H1 (cell line): Measurements from ENCODE around the gene ERGIC3. TPM values are rescaled to one million over a fixed set of nuclear protein-coding genes. Genes with fewer than 3 reads are reported as not detected.

ENCODE experiments used
- CTCF ChIA-PET: fragments of 300-600 bp; sonication (Branson Sonifier 250); formaldehyde crosslinking; loops from one replicate; lab custom pipeline; 2021; ENCODE audit not compliant: partially characterized antibody; lab: Charles Lee
- POLR2A ChIA-PET: fragments of 300-600 bp; sonication (Branson Sonifier 250); formaldehyde crosslinking; loops from one replicate; lab custom pipeline; 2021; ENCODE audit warnings: inconsistent platforms; ENCODE audit not compliant: partially characterized antibody; lab: Charles Lee
- DNase-seq, 2 experiments: peaks; one replicate each; pipeline versions ENCODE4 v3.0.0 to v3.0.0-alpha.2; 2010 to 2022; ENCODE audit warnings: low spot score in 2 of 2, low read depth in 1 of 2, mixed read lengths in 1 of 2
- FAIRE-seq: peaks from 2 replicates; lab custom pipeline; 2011; peaks lifted over from hg19 to GRCh38; lab: Jason Lieb, UNC
- H2AFZ ChIP-seq: 2 replicates; pipeline ENCODE4 v1.8.1; 2012; ENCODE audit warnings: low read length, inconsistent platforms
- H2AK5ac ChIP-seq: 2 replicates; pipeline ENCODE4 v1.6.1; 2013; ENCODE audit warnings: low read depth, low read length
- H2BK120ac ChIP-seq: replicated peaks from 2 replicates; pipeline ENCODE3; 2013; ENCODE audit warnings: low read depth, low read length, inconsistent platforms
- H2BK12ac ChIP-seq: 2 replicates; pipeline ENCODE4 v1.6.1; 2013; ENCODE audit warnings: low read depth, low read length
- H2BK15ac ChIP-seq: 2 replicates; pipeline ENCODE4 v1.6.1; 2013; ENCODE audit warnings: low read length
- H2BK20ac ChIP-seq: 2 replicates; pipeline ENCODE4 v1.6.1; 2013; ENCODE audit warnings: low read length
- H2BK5ac ChIP-seq: 2 replicates; pipeline ENCODE4 v1.6.1; 2013; ENCODE audit warnings: low read depth, low read length
- H3K14ac ChIP-seq: 2 replicates; pipeline ENCODE4 v1.6.1; 2013; ENCODE audit warnings: inconsistent platforms; ENCODE audit not compliant: insufficient read length
- H3K18ac ChIP-seq: 2 replicates; pipeline ENCODE4 v1.6.1; 2013; ENCODE audit warnings: low read length; ENCODE audit errors: extremely low read depth
- H3K23ac ChIP-seq: 2 replicates; pipeline ENCODE4 v1.6.1; 2013; ENCODE audit warnings: inconsistent platforms; ENCODE audit not compliant: insufficient read length
- H3K23me2 ChIP-seq: 2 replicates; pipeline ENCODE4 v1.6.1; 2013; ENCODE audit warnings: low read depth, low read length
- H3K27ac ChIP-seq: 2 replicates; pipeline ENCODE4 v1.6.1; 2011; ENCODE audit warnings: low read depth, low read length, inconsistent platforms
- H3K27me3 ChIP-seq, 4 experiments: replicated peaks in 1 of 4; 1 replicate in 1 of 4; 2 replicates in 3 of 4; pipeline versions ENCODE4 v1.6.1 to v1.8.1; 2011 to 2013; ENCODE audit warnings: low read length in 3 of 4, mild to moderate bottlenecking in 3 of 4, inconsistent platforms in 2 of 4, mixed read lengths in 2 of 4, moderate library complexity in 1 of 4; ENCODE audit not compliant: control insufficient read depth in 3 of 4, insufficient read depth in 3 of 4; ENCODE audit errors: extremely low read depth in 1 of 4
- H3K36me3 ChIP-seq, 4 experiments: 2 replicates each; pipeline versions ENCODE4 v1.6.1 to v1.8.1; 2011 to 2013; ENCODE audit warnings: mild to moderate bottlenecking in 4 of 4, low read length in 3 of 4, moderate library complexity in 2 of 4, control low read depth in 1 of 4, inconsistent platforms in 1 of 4; ENCODE audit not compliant: insufficient read depth in 4 of 4, control insufficient read depth in 2 of 4
- H3K4ac ChIP-seq: replicated peaks from 2 replicates; pipeline ENCODE3; 2013; ENCODE audit warnings: low read length, low read depth, mixed read lengths, inconsistent platforms; ENCODE audit not compliant: insufficient read length
- H3K4me1 ChIP-seq, 4 experiments: replicated peaks in 1 of 4; 1 replicate in 1 of 4; 2 replicates in 3 of 4; pipeline versions ENCODE4 v1.6.1 to v1.8.1; 2011 to 2013; ENCODE audit warnings: low read length in 3 of 4, inconsistent platforms in 2 of 4, mixed read lengths in 1 of 4; ENCODE audit not compliant: insufficient read depth in 4 of 4, control insufficient read depth in 3 of 4
- H3K4me2 ChIP-seq, 2 experiments: 2 replicates each; pipeline versions ENCODE4 v1.6.1 to v1.8.1; 2011 to 2013; ENCODE audit warnings: low read depth in 2 of 2, low read length in 2 of 2, control low read depth in 1 of 2, inconsistent platforms in 1 of 2, mild to moderate bottlenecking in 1 of 2; ENCODE audit not compliant: insufficient read depth in 1 of 2
- H3K4me3 ChIP-seq, 4 experiments: fragments of 200-600, 300-600 bp in 1 of 4; sonication (generic), shearing (Covaris generic), sonication (Bioruptor Twin) in 1 of 4; 2 replicates each; pipeline versions ENCODE4 v1.5.1 to v1.8.1; 2011 to 2016; ENCODE audit warnings: low read length in 4 of 4, low read depth in 3 of 4, control low read depth in 2 of 4, inconsistent platforms in 2 of 4, mild to moderate bottlenecking in 2 of 4, mixed read lengths in 1 of 4, moderate library complexity in 1 of 4; ENCODE audit not compliant: insufficient read depth in 2 of 4; ENCODE audit errors: extremely low read depth in 1 of 4
- H3K56ac ChIP-seq: replicated peaks from 2 replicates; pipeline ENCODE3; 2013; ENCODE audit warnings: low read depth, mild to moderate bottlenecking, mixed read lengths, low read length, inconsistent platforms; ENCODE audit not compliant: insufficient read length
- H3K79me1 ChIP-seq: 2 replicates; pipeline ENCODE4 v1.6.1; 2013; ENCODE audit warnings: low read depth, low read length, control low read depth
- H3K79me2 ChIP-seq, 2 experiments: 2 replicates each; pipeline versions ENCODE4 v1.6.1 to v1.8.1; 2012 to 2013; ENCODE audit warnings: low read length in 2 of 2, mild to moderate bottlenecking in 2 of 2, inconsistent platforms in 1 of 2; ENCODE audit not compliant: insufficient read depth in 2 of 2, control insufficient read depth in 1 of 2
- H3K9ac ChIP-seq, 4 experiments: replicated peaks in 1 of 4; 1 replicate in 1 of 4; 2 replicates in 3 of 4; pipeline versions ENCODE4 v1.6.1 to v1.8.1; 2011 to 2013; ENCODE audit warnings: low read depth in 3 of 4, low read length in 3 of 4, control low read depth in 2 of 4, mild to moderate bottlenecking in 2 of 4, moderate library complexity in 2 of 4, inconsistent platforms in 1 of 4; ENCODE audit errors: extremely low read depth in 1 of 4
- H3K9me3 ChIP-seq, 2 experiments: 2 replicates each; pipeline versions ENCODE4 v1.6.1 to v1.8.1; 2012 to 2013; ENCODE audit warnings: mild to moderate bottlenecking in 2 of 2, moderate library complexity in 2 of 2, control low read depth in 1 of 2, inconsistent platforms in 1 of 2, low read depth in 1 of 2, low read length in 1 of 2, mixed read lengths in 1 of 2; ENCODE audit not compliant: insufficient read depth in 2 of 2
- H4K20me1 ChIP-seq, 2 experiments: replicated peaks in 1 of 2; 2 replicates each; pipeline versions ENCODE3 to v1.8.1; 2011 to 2013; ENCODE audit warnings: inconsistent platforms in 2 of 2, low read length in 2 of 2, mild to moderate bottlenecking in 1 of 2; ENCODE audit not compliant: insufficient read depth in 2 of 2, control insufficient read depth in 1 of 2
- H4K5ac ChIP-seq: 2 replicates; pipeline ENCODE4 v1.6.1; 2013; ENCODE audit warnings: low read length, low read depth, mixed read lengths, inconsistent platforms; ENCODE audit not compliant: insufficient read length
- H4K8ac ChIP-seq: 2 replicates; pipeline ENCODE4 v1.8.0; 2013; ENCODE audit warnings: mild to moderate bottlenecking, moderate library complexity, low read length, inconsistent platforms; ENCODE audit not compliant: insufficient read depth; ENCODE audit errors: extremely low read depth
- H4K91ac ChIP-seq: replicated peaks from 2 replicates; pipeline ENCODE3; 2013; ENCODE audit warnings: low read length, mixed read lengths, inconsistent platforms; ENCODE audit not compliant: insufficient read length
- CTBP2 ChIP-seq: IDR thresholded peaks from 2 replicates; pipeline ENCODE4 v1.7.0; 2011; ENCODE audit warnings: borderline replicate concordance, mild to moderate bottlenecking, moderate library complexity, mixed read lengths, low read length; ENCODE audit not compliant: insufficient read depth, insufficient read length
- POU5F1 ChIP-seq: IDR thresholded peaks from 2 replicates; pipeline ENCODE4 v1.6.1; 2011; ENCODE audit warnings: low read depth, mild to moderate bottlenecking, low read length, moderate library complexity
- WGBS, 2 experiments: shearing (Covaris generic) in 1 of 2; methylation state at CpG; one replicate each; pipeline versions ENCODE4 v1.1.6 to v1.1.7; 2013 to 2015; ENCODE audit warnings: low lambda C conversion rate in 2 of 2, mixed read lengths in 2 of 2, inconsistent platforms in 1 of 2, low coverage in 1 of 2, missing lambda C conversion rate in 1 of 2; ENCODE audit not compliant: insufficient replicate concordance in 2 of 2, insufficient coverage in 1 of 2, insufficient read length in 1 of 2; ENCODE audit errors: extremely low coverage in 1 of 2, missing lambda C conversion rate in 1 of 2; 5-methylcytosine and 5-hydroxymethylcytosine counted together
- polyA plus RNA-seq, 7 experiments: library from polyadenylated mRNA; depleted of rRNA in 3 of 7; stranded (reverse) in 5 of 7; unstranded in 2 of 7; fragments of >200 nt in 5 of 7; fragments of 200-250 nt in 2 of 7; gene quantifications; 1 replicate in 5 of 7; 2 replicates in 1 of 7; 4 replicates in 1 of 7; pipeline versions ENCODE4 v1.2.1 to v1.2.3, GENCODE V29; 2011 to 2013; ENCODE audit warnings: missing spikeins in 2 of 7, mixed read lengths in 2 of 7
- total RNA-seq: library from RNA; stranded (reverse); fragmentation: NEBNext Ultra II Directional; extraction: Animal tissue kit (Norgen Biotek cat#: 25700); gene quantifications from 2 replicates; pipeline ENCODE4 v1.2.1, GENCODE V29; 2021

The ERGIC3 gene
- total and polyA plus RNA-seq, 2 of the 8 experiments (the other 6 are each of a cell fraction or from before 2014, with no cell fraction given): 178 to 341 TPM

GRCh38 chr20:35560105-35560511 lies 18.2 kb downstream of the ERGIC3 start:
- peaks cover 0 to 4% of the 10 kb centered on the region in 2 experiments for H4K20me1 ChIP-seq
- no peak overlapping the region for H3K18ac ChIP-seq
- H2BK120ac ChIP-seq: no peak overlapping the region
- FAIRE-seq (no peak), DNase-seq (no peak)
- no peak overlapping the region for H3K4ac ChIP-seq
- no peak overlapping the region for H3K56ac ChIP-seq
- H3K79me1 ChIP-seq: 0 out of 2 replicates have a peak, but pooled peaks cover 3% of the 10 kb centered on the region
- H2AFZ ChIP-seq: no peak overlapping the region
- H3K4me2 ChIP-seq: no peak overlapping the region
- no peak overlapping the region for H3K9ac ChIP-seq
- 76% methylated on average over 17 of the region's 18 CpGs; no CpG with 5 or more reads in 1 of the 2 experiments for WGBS, 2 experiments
- H3K14ac ChIP-seq: no peak overlapping the region
- no peak overlapping the region for H3K23ac ChIP-seq
- no peak overlapping the region for H4K8ac ChIP-seq
- no peaks in the 10 kb centered on the region for H3K23me2 ChIP-seq
- H2BK20ac ChIP-seq: no peak overlapping the region
- H2BK15ac ChIP-seq: no peak overlapping the region
- H3K4me3 ChIP-seq: no peak overlapping the region
- no peak overlapping the region for H3K27ac ChIP-seq
- H4K91ac ChIP-seq: no peak overlapping the region
- H3K79me2 ChIP-seq: no peaks in the 10 kb centered on the region
- no peak overlapping the region for H2BK12ac ChIP-seq
- no peaks in the 10 kb centered on the region for H3K27me3 ChIP-seq
- no peaks in the 10 kb centered on the region for H3K9me3 ChIP-seq
- H2AK5ac ChIP-seq: no peak overlapping the region
- TF ChIP-seq POU5F1 (no peak), CTBP2 (no peak)
- TF ChIP-seq, all 59 proteins: peak for 0
- H2BK5ac ChIP-seq: no peak overlapping the region
- peaks cover 2 to 17% (median 7%) of the 10 kb centered on the region in 4 experiments; a peak in 6 of 8 replicates for H3K36me3 ChIP-seq
- peaks cover 0 to 4% (median 2%) of the 10 kb centered on the region in 4 experiments; a peak in 4 of 7 replicates for H3K4me1 ChIP-seq
- ChIA-PET POLR2A (interaction anchor here (1.1 to 4.4 kb wide), 5 partner anchors 8 to 59 kb away, joined by 3 to 18 read pairs (median 13); partner anchors contain the start of gene ERGIC3), CTCF (interaction anchor here (1.0 to 5.7 kb wide), 7 partner anchors 8 to 93 kb away, joined by 3 to 30 read pairs (median 5); no protein-coding TSS in a partner anchor)
- H4K5ac ChIP-seq: no peak overlapping the region
